OCI-LY3 (cell line): ENCODE data around the gene TANC1.

Experiments
- H2AFZ ChIP-seq: fragments of 200-600, 300-600 bp; shearing (Covaris generic); 2 replicates; pipeline ENCODE4 v1.6.0; 2014; ENCODE audit warnings: antibody characterized with exemption, low read depth, low read length
- H3K27ac ChIP-seq: fragments of 200-600, 300-600 bp; sonication (generic); 2 replicates; pipeline ENCODE4 v1.5.1; 2014; ENCODE audit warnings: mild to moderate bottlenecking, low read length, moderate library complexity, mixed read lengths
- H3K27me3 ChIP-seq: fragments of 200-600, 300-600 bp; sonication (generic); 2 replicates; pipeline ENCODE4 v1.6.1; 2014; ENCODE audit warnings: low read depth, low read length, mixed read lengths
- H3K36me3 ChIP-seq: fragments of 200-600, 300-600 bp; sonication (generic); replicated peaks from 2 replicates; pipeline ENCODE3; 2014; ENCODE audit warnings: low read depth, low read length, mixed read lengths
- H3K4me1 ChIP-seq: fragments of 300-600, 200-600 bp; sonication (generic); 2 replicates; pipeline ENCODE4 v1.6.1; 2014; ENCODE audit warnings: low read length, mixed read lengths
- H3K4me2 ChIP-seq: fragments of 200-600, 300-600 bp; sonication (generic); 2 replicates; pipeline ENCODE4 v1.6.1; 2014; ENCODE audit warnings: low read length, mixed read lengths
- H3K4me3 ChIP-seq: fragments of 300-600, 200-600 bp; sonication (generic); 2 replicates; pipeline ENCODE4 v1.5.1; 2014; ENCODE audit warnings: antibody characterized with exemption, mild to moderate bottlenecking, low read length, moderate library complexity
- H3K79me2 ChIP-seq: fragments of 300-600, 200-600 bp; shearing (Covaris generic); 2 replicates; pipeline ENCODE4 v1.6.1; 2014; ENCODE audit warnings: mild to moderate bottlenecking, low read length, mixed read lengths
- H3K9ac ChIP-seq: fragments of 300-600, 200-600 bp; shearing (Covaris generic); 2 replicates; pipeline ENCODE4 v1.6.0; 2014; ENCODE audit warnings: mild to moderate bottlenecking, low read length, moderate library complexity
- H3K9me3 ChIP-seq: fragments of 200-600, 300-600 bp; shearing (Covaris generic); 2 replicates; pipeline ENCODE4 v1.6.1; 2014; ENCODE audit warnings: low read length, mixed read lengths; ENCODE audit not compliant: insufficient read depth
- H4K20me1 ChIP-seq: fragments of 200-600, 300-600 bp; sonication (generic); 2 replicates; pipeline ENCODE4 v1.6.1; 2016; ENCODE audit warnings: low read length, mixed read lengths; ENCODE audit not compliant: insufficient read depth
- EZH2phosphoT487 ChIP-seq: fragments of 200-600 bp; shearing (Covaris generic); IDR thresholded peaks from 2 replicates; pipeline ENCODE4 v1.6.1; 2018; ENCODE audit warnings: antibody characterized with exemption, mixed run types, low read depth
- TF ChIP-seq, protein P1 (sequence below): fragments of 200-600, 300-600 bp; sonication (generic); IDR thresholded peaks from 2 replicates; pipeline ENCODE4 v1.5.1; 2014; ENCODE audit warnings: antibody characterized with exemption, low read length, low read depth

Gene TANC1

DNA sequence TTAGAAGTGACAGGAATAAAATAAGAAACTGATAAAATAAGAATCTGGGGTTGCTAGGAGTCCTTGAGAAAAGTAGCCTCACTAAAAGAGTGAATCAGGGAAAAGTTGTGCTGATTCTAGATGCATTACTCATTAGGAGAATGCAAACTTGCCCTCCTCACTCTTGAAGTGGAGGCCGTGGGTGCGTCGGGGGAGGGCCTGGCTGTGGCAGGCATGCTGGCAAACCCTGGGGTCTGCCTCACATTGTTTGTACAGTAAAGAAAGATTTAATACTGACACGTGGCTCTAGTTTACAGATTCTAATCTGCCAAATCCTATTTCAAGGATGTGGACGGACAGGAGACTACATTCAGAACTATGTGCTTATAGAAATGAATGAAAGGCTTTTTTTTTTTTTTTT lies 41.9 kb downstream of the TANC1 start:
- Histone ChIP-seq H3K4me1 (no peaks in the 10 kb centered on the region), H3K4me3 (no peak overlapping the region), H3K4me2 (no peak overlapping the region), H4K20me1 (no peaks in the 10 kb centered on the region), H3K27ac (no peak overlapping the region), H3K9ac (no peak overlapping the region), H3K27me3 (no peaks in the 10 kb centered on the region), H3K9me3 (peaks cover 7% of the 10 kb centered on the region; the same call in 1 of the 2 replicates), H3K79me2 (no peaks in the 10 kb centered on the region), H2AFZ (no peak overlapping the region), H3K36me3 (no peaks in the 10 kb centered on the region)
- TF ChIP-seq EZH2phosphoT487: no peak
- TF ChIP-seq, protein P1, sequence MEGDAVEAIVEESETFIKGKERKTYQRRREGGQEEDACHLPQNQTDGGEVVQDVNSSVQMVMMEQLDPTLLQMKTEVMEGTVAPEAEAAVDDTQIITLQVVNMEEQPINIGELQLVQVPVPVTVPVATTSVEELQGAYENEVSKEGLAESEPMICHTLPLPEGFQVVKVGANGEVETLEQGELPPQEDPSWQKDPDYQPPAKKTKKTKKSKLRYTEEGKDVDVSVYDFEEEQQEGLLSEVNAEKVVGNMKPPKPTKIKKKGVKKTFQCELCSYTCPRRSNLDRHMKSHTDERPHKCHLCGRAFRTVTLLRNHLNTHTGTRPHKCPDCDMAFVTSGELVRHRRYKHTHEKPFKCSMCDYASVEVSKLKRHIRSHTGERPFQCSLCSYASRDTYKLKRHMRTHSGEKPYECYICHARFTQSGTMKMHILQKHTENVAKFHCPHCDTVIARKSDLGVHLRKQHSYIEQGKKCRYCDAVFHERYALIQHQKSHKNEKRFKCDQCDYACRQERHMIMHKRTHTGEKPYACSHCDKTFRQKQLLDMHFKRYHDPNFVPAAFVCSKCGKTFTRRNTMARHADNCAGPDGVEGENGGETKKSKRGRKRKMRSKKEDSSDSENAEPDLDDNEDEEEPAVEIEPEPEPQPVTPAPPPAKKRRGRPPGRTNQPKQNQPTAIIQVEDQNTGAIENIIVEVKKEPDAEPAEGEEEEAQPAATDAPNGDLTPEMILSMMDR: no peak

DNA sequence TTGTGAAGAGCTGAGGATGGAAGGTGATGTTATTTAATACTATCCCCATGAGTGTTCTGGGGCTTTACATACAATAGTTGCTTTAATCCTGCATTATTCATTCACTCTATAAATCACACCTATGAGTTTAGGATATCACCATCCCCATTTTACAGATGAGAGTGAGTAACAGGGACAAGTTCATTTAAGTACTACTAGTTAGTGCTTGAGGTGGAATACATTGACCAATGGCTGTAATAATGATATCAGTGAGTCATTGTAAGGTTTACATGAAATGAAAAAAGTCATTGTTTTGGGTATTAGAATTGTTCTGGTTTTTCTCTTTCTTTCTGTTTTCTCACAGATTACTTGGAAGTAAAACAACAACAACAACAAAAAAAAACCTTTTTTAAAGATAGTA lies 42.5 kb downstream of the TANC1 start:
- Histone ChIP-seq H3K4me1 (no peaks in the 10 kb centered on the region), H3K27me3 (no peaks in the 10 kb centered on the region), H3K36me3 (no peaks in the 10 kb centered on the region), H3K4me3 (no peak overlapping the region), H4K20me1 (no peaks in the 10 kb centered on the region), H3K79me2 (no peaks in the 10 kb centered on the region), H3K27ac (no peak overlapping the region), H3K9ac (no peak overlapping the region), H3K9me3 (peaks cover 7% of the 10 kb centered on the region), H2AFZ (no peak overlapping the region), H3K4me2 (no peak overlapping the region)
- no peak for TF ChIP-seq EZH2phosphoT487
- TF ChIP-seq, protein P1: no peak

- Histone ChIP-seq H3K27ac (no peak overlapping the region), H3K4me2 (no peak overlapping the region), H2AFZ (no peak overlapping the region), H3K4me3 (no peak overlapping the region), H3K36me3 (no peaks in the 10 kb centered on the region), H3K79me2 (no peaks in the 10 kb centered on the region), H4K20me1 (no peaks in the 10 kb centered on the region), H3K9ac (no peak overlapping the region), H3K4me1 (no peaks in the 10 kb centered on the region), H3K27me3 (no peaks in the 10 kb centered on the region), H3K9me3 (peaks cover 7% of the 10 kb centered on the region)
- no peak for TF ChIP-seq EZH2phosphoT487
- TF ChIP-seq, protein P1: no peak
Measured at GRCh38 chr2:159012142-159012541, 43.7 kb downstream of the TANC1 start.

- Histone ChIP-seq H3K36me3 (no peaks in the 10 kb centered on the region), H3K4me2 (no peak overlapping the region), H2AFZ (no peak overlapping the region), H4K20me1 (no peaks in the 10 kb centered on the region), H3K9me3 (peaks cover 7% of the 10 kb centered on the region), H3K4me3 (no peak overlapping the region), H3K27ac (no peak overlapping the region), H3K79me2 (no peaks in the 10 kb centered on the region), H3K4me1 (no peaks in the 10 kb centered on the region), H3K9ac (no peak overlapping the region), H3K27me3 (no peaks in the 10 kb centered on the region)
- no peak for TF ChIP-seq EZH2phosphoT487
- TF ChIP-seq, protein P1: no peak
Measured at GRCh38 chr2:159013103-159013502, 44.7 kb downstream of the TANC1 start.
